Activated naive CD8-positive, alpha-beta T cell treated with anti-CD3 and anti-CD28 coated beads for 36 hours (primary cell): ENCODE results near the gene MT3. TPM values are rescaled to one million over a fixed set of nuclear protein-coding genes. Genes with fewer than 3 reads are reported as not detected.
A peak's percentile ranks its signal among the peaks of the same experiment; 100 is the strongest.
"Not testable (repeated sequence)": the region's sequence is repeated elsewhere in the genome, so short reads cannot be mapped to it uniquely, and the experiment has no call there.

Source experiments
- DNase-seq: peaks from one replicate; pipeline ENCODE4 v3.0.0; 2021
- H3K27ac Mint-ChIP-seq: one replicate; pipeline ENCODE4 v1.8.0; 2022; ENCODE audit warnings: mild to moderate bottlenecking, moderate library complexity, mixed read lengths
- H3K27me3 Mint-ChIP-seq: one replicate; pipeline ENCODE4 v1.8.0; 2022; ENCODE audit warnings: mild to moderate bottlenecking, mixed read lengths
- H3K36me3 Mint-ChIP-seq: one replicate; pipeline ENCODE4 v1.8.0; 2021; ENCODE audit warnings: mild to moderate bottlenecking, mixed read lengths
- H3K4me1 Mint-ChIP-seq: one replicate; pipeline ENCODE4 v1.8.0; 2021; ENCODE audit warnings: mixed read lengths
- H3K4me3 Mint-ChIP-seq: one replicate; pipeline ENCODE4 v1.8.0; 2022; ENCODE audit warnings: mild to moderate bottlenecking, moderate library complexity, mixed read lengths
- H3K9me3 Mint-ChIP-seq: one replicate; pipeline ENCODE4 v1.8.0; 2022; ENCODE audit warnings: mixed read lengths
- total RNA-seq, 2 experiments: library from RNA; stranded (reverse); gene quantifications; one replicate each; pipeline ENCODE4 v1.2.3, GENCODE V29; 2021

Gene MT3
- total RNA-seq, 2 experiments from 2014 or later: 24.3 to 25.6 TPM

DNA sequence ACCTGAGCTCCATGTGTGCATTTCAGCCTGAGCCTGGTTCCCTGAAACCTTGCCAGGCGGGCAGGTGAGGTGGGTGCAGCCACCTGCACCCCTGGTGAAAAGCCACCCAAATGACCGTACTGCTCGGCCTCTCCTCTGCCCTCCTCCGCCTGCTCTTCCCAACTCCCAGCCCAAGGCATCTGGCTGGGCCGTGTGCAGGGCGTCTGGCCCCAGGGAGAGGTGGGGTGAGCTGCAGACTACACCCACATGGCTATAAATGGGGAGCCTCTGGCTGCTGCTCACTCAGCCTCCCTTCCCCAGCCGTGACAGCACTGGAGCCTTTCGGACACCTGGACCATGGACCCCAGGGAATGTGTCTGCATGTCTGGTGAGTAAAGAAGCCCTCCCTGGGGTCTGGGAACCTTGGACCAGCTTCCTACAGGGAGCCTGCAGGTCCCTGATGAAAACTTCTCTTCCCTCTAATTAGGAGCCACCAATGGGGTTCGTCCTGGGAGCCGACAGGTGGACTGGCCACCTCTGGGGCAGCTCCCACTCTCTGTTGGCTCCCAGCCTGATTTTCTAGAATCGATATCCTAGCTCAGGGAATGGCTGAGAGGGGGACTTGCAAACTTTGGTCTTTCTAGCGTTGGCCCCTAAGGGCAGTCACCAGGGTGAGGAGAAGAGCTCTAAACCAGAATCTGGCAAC, 24.4 kb upstream of the MT3 start, which contains the start of gene MT4:
Gene MT4, plus strand, starts transcription at position 281 of the 685 bp plus-strand sequence. Its CDS starts 56 bp downstream, at position 337.
- no peak for DNase-seq
- no peaks in the 10 kb centered on the region for H3K9me3 Mint-ChIP-seq
- H3K27ac Mint-ChIP-seq: no peak within 1 kb of the TSS
- peaks cover 3% of the 10 kb centered on the region for H3K27me3 Mint-ChIP-seq
- no peaks in the 10 kb centered on the region for H3K4me1 Mint-ChIP-seq
- no peaks in the 10 kb centered on the region for H3K36me3 Mint-ChIP-seq
- no peak within 1 kb of the TSS for H3K4me3 Mint-ChIP-seq

DNA sequence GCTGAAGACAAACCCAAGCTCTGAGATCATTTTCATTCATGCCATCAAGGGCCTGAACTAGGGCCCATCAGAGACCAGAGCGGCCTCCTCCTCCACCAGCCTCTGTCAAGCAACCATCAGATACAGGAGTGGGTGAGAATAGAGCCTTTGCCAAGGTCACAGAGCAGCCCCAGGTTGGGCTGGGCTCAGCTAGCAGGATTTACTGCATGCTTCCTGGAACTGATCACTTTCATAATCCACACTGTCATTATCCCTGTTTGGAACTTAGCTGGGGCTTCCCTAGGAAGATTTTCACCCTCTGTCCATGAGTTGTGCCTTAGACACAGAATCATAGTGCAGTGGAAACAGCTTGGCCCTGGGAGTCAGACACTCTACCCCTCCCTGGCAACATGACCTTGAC, 19.4 kb upstream of the MT3 start:
- H3K9me3 Mint-ChIP-seq: peaks cover 4% of the 10 kb centered on the region
- H3K27ac Mint-ChIP-seq: no peak overlapping the region
- no peak overlapping the region for H3K4me3 Mint-ChIP-seq
- H3K4me1 Mint-ChIP-seq: no peaks in the 10 kb centered on the region
- no peaks in the 10 kb centered on the region for H3K36me3 Mint-ChIP-seq
- DNase-seq: no peak
- peaks cover 3% of the 10 kb centered on the region for H3K27me3 Mint-ChIP-seq

DNA sequence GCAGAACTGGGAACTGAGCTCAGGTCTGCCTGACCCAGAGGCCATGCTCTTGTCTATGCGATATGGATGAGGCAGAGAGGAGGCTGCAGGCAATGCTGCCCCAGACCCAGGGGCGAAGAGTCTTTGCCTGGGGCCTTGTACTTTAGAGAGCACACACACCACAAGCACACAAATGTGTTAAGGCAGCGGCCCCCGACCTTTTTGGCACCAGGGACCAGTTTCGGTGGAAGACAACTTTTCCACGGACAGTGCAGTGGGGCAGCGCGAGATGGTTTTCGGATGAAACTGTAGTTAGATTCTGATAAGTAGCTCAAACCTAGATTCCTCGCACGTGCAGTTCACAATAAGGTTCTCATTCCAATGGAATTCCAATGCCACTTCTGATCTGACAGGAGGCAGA, 17.8 kb upstream of the MT3 start:
- H3K9me3 Mint-ChIP-seq: peaks cover 4% of the 10 kb centered on the region
- H3K4me1 Mint-ChIP-seq: no peaks in the 10 kb centered on the region
- H3K27me3 Mint-ChIP-seq: no peaks in the 10 kb centered on the region
- no peaks in the 10 kb centered on the region for H3K36me3 Mint-ChIP-seq
- DNase-seq: no peak
- H3K27ac Mint-ChIP-seq: no peak overlapping the region
- no peak overlapping the region for H3K4me3 Mint-ChIP-seq

DNA sequence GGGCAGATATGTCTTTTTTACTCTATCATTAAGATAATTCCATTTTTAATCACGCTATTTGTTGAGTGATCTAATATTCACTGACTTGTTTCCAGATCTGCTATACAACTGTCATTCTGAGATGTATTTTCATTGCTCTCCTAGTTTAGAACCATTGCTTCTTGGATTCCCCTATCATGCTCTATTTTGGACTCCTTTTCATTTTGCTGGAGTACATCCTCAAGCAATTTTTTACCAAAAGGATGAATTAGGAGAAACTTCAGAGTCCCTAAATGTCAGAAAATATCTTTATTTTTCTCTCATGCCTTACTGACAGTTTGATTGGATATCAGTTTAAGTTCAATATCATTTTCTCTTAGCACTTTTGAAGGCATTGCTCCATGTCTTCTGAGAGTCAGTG, 14.7 kb upstream of the MT3 start:
- Mint-ChIP-seq H3K4me3 (no peak overlapping the region), H3K36me3 (no peaks in the 10 kb centered on the region), H3K4me1 (peaks cover 5% of the 10 kb centered on the region), H3K27ac (no peak overlapping the region), H3K27me3 (no peaks in the 10 kb centered on the region), H3K9me3 (peaks cover 4% of the 10 kb centered on the region)
- DNase-seq: no peak

DNA sequence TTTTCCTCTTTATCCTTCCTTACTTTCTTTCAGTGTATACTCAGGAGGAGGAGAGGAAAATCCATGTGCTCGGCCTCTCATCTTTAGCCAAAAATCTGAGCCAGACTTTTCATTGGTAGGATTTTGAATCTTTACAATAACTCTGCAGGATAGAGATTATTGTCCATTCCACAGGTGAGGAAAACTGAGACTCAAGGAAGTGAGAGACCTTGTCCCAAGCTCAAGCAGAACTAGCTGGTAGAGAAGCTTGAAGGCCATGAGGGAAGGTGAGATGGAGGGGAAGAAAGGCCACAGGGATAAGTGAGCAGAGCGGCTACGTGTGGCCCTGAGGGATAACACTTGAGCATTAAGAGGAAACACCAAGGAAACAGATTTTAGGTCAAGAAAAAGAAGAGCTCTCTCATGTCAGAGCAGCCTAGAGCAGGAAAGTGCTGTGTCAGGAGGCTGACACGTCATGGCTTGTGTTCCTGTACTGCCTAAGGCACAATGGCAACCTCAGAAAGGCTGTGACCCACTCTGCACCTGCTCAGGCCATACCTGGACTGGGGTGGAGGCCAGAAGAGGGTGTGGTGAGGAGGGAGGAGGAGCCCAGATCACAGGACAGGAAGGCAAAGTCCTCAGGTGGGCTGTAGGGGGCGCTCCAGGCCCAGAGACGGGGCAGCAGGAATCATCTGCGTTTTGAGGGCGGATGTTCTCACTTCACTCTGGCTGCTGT, 12.6 kb upstream of the MT3 start:
- H3K27me3 Mint-ChIP-seq: no peaks in the 10 kb centered on the region
- peak; percentile 86 for DNase-seq
- H3K4me1 Mint-ChIP-seq: peaks cover 5% of the 10 kb centered on the region
- H3K36me3 Mint-ChIP-seq: no peaks in the 10 kb centered on the region
- peaks cover 4% of the 10 kb centered on the region for H3K9me3 Mint-ChIP-seq
- H3K4me3 Mint-ChIP-seq: no peak overlapping the region
- no peak overlapping the region for H3K27ac Mint-ChIP-seq

DNA sequence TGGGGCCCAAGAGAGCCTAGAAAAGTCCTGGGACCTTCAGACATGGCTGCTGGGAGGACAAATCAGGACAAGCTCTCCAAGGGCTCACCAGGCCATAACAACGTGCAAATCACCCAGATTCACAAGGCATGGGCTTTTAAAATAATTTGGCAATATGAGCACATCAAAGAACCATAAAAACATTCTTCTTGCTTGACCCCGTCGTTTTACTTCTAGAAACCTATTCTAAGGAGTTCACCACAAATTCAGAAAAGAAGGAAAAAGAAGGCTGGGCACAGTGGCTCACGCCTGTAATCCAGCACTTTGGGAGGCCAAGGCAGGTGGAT, 12.1 kb upstream of the MT3 start:
- Mint-ChIP-seq H3K27me3 (no peaks in the 10 kb centered on the region), H3K4me1 (peaks cover 5% of the 10 kb centered on the region), H3K36me3 (no peaks in the 10 kb centered on the region), H3K27ac (peak overlapping the region; percentile 20), H3K4me3 (no peak overlapping the region), H3K9me3 (peaks cover 4% of the 10 kb centered on the region)
- DNase-seq: no peak

DNA sequence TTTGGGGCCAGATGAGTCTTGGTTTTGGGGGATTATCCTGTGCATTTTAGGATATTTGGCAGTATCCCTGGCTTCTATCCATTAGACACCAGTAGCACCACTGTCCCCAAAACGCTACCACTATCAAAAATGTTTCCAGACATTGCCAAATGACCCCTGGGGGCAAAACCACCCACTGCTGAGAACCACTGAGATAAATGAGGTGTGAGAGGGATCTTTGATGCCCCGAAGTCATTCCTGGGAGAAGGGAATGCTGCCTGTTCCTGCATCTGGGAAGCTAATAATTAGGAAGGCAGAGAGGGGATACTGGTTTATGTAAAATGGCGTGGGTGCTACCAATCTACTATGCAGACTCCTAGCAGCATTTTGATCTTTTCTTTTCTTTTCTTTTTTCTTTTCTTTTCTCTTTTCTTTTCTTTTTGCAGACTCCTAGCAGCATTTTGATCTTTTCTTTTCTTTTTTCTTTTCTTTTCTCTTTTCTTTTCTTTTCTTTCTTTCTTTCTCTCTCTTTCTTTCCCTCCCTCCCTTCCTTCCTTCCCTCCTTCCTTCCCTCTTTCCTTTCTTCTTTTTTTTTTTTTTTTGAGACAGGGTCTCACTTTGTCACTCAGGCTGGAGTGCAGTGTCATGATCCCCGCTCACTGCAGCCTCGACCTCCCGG, 8.8 kb upstream of the MT3 start:
- DNase-seq: no peak
- H3K27me3 Mint-ChIP-seq: no peaks in the 10 kb centered on the region
- H3K9me3 Mint-ChIP-seq: no peaks in the 10 kb centered on the region
- H3K36me3 Mint-ChIP-seq: no peaks in the 10 kb centered on the region
- no peak overlapping the region for H3K27ac Mint-ChIP-seq
- peaks cover 5% of the 10 kb centered on the region for H3K4me1 Mint-ChIP-seq
- no peak overlapping the region for H3K4me3 Mint-ChIP-seq

DNA sequence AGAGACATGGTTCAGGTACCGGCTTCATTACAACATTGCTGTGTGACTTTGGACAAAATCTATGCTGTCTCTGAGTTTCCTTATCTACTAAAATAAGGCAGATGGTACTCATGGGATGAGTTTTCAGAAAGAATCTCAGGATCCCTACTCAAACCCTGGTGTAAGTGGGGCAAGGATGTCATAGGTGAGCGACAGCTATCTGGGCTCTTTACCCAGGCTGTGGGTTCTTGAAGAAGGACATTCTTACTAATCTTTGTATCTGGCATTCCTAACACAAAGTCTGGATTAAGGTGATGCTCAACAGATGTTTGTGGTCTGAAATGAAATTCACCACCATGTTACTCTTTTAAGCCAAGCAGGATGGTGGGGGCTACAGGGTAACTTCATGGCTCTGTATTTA, 6.4 kb upstream of the MT3 start:
- not testable (repeated sequence) for H3K4me3 Mint-ChIP-seq, H3K27ac Mint-ChIP-seq, H3K9me3 Mint-ChIP-seq, DNase-seq, H3K36me3 Mint-ChIP-seq, H3K27me3 Mint-ChIP-seq, H3K4me1 Mint-ChIP-seq

DNA sequence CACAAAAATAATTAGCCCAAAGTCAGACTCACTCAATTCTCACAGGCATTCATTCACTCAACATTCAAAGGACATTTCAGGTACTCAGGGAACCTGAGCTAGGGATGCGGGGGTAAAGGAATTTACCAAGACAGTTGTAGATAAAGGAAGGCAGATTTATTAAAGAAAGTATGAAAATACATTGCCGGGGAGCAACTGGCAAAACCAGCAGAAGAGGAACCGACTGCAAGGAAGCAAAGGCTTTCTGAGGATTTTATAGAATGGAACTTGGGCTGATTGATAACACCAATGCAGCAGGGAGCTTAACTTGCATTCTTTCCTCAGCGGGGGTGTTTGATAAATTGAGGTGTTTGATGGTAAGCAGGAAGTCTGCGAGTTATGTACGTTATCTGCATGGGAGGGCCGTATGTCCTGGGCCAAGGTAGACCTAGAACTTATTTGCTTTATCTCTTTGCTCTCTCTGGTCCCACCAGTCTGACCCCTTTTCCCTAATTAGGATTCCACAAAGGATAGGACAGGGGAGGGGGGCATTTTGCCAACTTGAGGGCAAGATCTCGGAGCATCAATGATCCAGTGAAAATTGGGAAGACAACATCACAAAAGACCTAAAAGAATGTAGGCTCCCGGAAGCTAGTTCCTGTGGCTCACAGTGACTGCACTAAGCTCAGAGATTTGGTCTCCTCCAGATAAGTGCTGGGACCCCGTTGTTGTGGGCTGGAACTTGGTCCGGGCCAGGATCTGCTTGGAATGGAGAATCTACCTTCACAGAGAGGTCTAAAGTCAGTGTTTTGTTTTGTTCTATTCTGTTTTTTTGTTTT, 5.8 kb upstream of the MT3 start:
- no peaks in the 10 kb centered on the region for H3K9me3 Mint-ChIP-seq
- H3K4me1 Mint-ChIP-seq: no peaks in the 10 kb centered on the region
- no peak overlapping the region for H3K27ac Mint-ChIP-seq
- H3K27me3 Mint-ChIP-seq: peaks cover under 1% of the 10 kb centered on the region
- DNase-seq: no peak
- no peak overlapping the region for H3K4me3 Mint-ChIP-seq
- no peaks in the 10 kb centered on the region for H3K36me3 Mint-ChIP-seq

DNA sequence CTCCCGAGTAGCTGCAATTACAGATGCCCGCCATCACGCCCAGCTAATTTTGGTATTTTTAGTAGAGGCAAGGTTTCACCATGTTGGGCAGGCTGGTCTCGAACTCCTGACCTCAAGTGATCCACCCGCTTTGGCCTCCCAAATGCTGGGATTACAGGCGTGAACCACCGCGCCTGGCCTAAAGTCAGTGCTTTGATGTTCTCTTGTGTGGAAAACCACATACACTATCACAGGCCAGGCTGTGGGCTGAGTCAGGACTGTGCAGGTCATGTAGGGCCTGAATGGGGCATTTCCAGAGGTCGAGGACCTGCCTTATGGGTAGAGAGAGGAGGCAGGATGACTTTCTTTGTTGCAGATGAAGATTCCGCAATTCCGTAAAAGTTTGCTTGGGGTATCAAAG, 5.1 kb upstream of the MT3 start:
- no peaks in the 10 kb centered on the region for H3K36me3 Mint-ChIP-seq
- peaks cover 6% of the 10 kb centered on the region for H3K27me3 Mint-ChIP-seq
- no peak overlapping the region for H3K4me3 Mint-ChIP-seq
- peaks cover 4% of the 10 kb centered on the region for H3K4me1 Mint-ChIP-seq
- no peak for DNase-seq
- no peaks in the 10 kb centered on the region for H3K9me3 Mint-ChIP-seq
- H3K27ac Mint-ChIP-seq: no peak overlapping the region

DNA sequence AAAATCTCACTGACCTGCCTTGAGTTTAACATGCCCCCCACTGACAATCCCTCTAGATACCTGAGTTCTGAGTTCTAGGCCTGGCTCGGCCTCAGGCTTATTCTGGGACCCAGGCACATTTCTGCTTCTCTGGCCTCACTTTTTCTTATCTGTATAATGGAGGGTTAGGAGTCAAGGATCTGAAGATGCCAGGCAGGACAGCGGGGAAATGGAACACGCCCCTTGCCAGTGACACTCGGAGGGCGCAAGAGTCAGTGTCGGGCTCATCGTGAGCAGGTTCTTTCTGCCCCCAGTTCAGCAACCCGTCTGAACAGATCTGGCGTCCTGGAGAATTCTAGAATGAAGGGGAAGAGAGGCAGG, 567 bp upstream of the MT3 start:
- Mint-ChIP-seq H3K36me3 (peaks cover 2% of the 10 kb centered on the region), H3K27me3 (peaks cover 15% of the 10 kb centered on the region), H3K27ac (no peak overlapping the region), H3K4me3 (peak overlapping the region; percentile 74), H3K4me1 (peaks cover 15% of the 10 kb centered on the region), H3K9me3 (no peaks in the 10 kb centered on the region)
- no peak for DNase-seq

DNA sequence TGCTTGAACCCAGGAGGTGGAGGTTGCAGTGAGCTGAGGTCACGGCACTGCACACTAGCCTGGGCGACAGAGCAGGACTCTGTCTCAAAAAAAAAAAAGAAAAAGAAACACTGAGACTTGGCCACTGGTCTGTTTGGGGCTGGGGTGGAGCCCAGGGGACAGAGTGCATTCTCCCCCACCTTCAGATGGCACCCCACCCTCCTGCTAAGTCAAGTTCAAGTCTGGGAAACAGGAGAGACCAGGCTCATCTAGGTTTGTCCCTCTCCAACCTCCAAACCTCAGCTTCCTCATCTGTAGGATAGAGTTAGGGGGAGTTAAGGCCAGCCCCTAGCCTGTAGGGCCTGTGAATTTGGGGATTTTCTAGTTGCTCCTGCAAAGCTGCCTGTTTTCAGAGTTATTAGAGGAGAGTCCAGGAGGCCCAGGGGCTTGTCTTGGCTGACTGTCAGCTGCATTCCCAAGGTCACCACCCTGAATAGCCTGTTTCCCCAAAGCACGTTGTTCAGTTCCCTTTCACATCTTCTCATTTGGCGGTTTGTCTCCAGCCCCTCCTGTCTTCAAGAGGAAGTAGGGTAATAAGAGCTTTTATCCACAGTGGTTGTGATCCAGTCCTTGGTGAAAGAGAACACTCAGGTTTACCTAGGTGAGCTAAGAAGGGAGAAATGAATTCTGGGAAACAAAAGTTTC, 2.2 kb downstream of the MT3 start:
- H3K36me3 Mint-ChIP-seq: peaks cover 2% of the 10 kb centered on the region
- peaks cover 2% of the 10 kb centered on the region for H3K9me3 Mint-ChIP-seq
- peaks cover 15% of the 10 kb centered on the region for H3K4me1 Mint-ChIP-seq
- no peak for DNase-seq
- H3K27me3 Mint-ChIP-seq: peaks cover 15% of the 10 kb centered on the region
- no peak overlapping the region for H3K27ac Mint-ChIP-seq
- H3K4me3 Mint-ChIP-seq: no peak overlapping the region

DNA sequence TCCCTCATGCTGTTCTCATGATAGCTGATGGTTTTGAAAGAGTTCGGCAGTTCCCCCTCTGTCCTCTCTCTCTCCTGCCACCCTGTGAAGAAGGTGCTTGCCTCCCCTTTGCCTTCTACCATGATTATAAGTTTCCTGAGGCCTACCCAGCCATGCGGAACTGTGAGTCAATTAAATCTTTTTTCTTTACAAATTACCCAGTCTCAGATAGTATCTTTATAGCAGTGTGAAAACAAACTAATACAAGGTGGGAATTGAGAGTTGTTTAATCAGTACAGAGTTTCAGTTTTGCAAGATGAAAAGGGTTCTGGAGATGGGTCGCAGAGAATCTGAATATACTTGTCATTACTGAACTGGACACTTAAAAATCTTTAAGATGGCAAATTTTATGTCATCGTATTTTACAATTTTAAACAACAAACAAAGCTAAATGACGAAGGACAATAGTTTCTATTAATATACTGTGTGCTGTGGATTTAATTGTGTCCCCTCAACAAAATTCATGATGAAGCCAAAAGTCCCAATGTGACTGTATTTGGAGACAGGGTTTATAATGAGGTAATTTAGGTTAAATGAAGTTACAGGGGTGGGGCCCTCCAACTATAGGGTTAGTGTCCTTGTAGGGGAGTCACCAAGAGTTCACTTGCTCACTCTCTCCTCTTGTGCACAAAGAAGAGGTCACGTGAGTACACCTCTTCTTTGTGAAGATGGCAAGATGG, 4.4 kb downstream of the MT3 start:
- peaks cover 4% of the 10 kb centered on the region for H3K9me3 Mint-ChIP-seq
- no peak for DNase-seq
- H3K27ac Mint-ChIP-seq: no peak overlapping the region
- peaks cover 2% of the 10 kb centered on the region for H3K36me3 Mint-ChIP-seq
- H3K4me3 Mint-ChIP-seq: no peak overlapping the region
- H3K27me3 Mint-ChIP-seq: peaks cover 13% of the 10 kb centered on the region
- H3K4me1 Mint-ChIP-seq: peaks cover 14% of the 10 kb centered on the region

DNA sequence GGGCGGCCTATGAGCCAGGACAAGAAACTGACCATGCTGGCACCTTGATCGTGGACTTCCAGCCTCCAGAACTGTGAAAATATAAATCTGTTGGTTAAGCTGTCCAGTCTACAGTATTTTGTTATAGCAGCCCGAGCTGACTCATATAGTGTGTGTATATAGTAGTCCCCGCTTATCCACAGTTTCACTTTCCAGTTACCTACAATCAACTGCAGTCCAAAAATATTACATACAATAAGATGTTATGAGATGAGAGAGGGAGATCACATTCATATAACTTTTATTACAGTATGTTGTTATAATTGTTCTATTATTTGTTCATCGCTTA, 4.9 kb downstream of the MT3 start:
- no peak for DNase-seq
- H3K27me3 Mint-ChIP-seq: peaks cover 10% of the 10 kb centered on the region
- peaks cover 2% of the 10 kb centered on the region for H3K36me3 Mint-ChIP-seq

More for the DNA sequence above, 4.9 kb downstream of the MT3 start:
- H3K9me3 Mint-ChIP-seq: peaks cover 4% of the 10 kb centered on the region
- H3K4me3 Mint-ChIP-seq: no peak overlapping the region
- H3K4me1 Mint-ChIP-seq: peaks cover 11% of the 10 kb centered on the region
- H3K27ac Mint-ChIP-seq: no peak overlapping the region
